ENCODE data around the gene PARN. TPM values are rescaled to one million over a fixed set of nuclear protein-coding genes. Genes with fewer than 3 reads are reported as not detected.

Gene PARN
- total RNA-seq, 1 experiment from 2014 or later = 56.2 TPM

DNA sequence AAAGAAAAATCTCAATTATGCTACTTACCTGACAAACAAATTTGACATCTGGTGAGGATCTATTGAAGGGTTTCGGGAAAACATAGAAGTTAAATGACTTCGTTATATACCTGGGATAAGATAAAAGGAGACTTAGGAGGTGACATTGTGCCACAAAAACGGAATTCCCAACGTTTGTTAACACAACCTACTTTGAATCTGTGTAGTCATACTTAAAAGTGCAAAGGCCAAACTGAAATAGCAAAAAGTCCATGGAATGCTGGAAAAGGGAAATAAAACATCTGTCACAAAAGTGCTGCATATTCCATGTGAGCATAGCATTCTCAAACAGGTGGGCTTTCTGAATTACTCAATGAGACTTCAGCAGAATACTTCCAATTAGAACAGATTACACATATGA is 3.0 kb downstream of the PARN start:
- Histone ChIP-seq H3K27ac (ENCODE audit: insufficient read length, low read depth, low read length) (no peak overlapping the region), H3K23ac (ENCODE audit: insufficient read length, low read depth, low read length) (no peak overlapping the region), H3K27me3 (ENCODE audit: insufficient read depth, low read length) (no peaks in the 10 kb centered on the region), H3K4ac (ENCODE audit: low read depth, low read length) (no peak overlapping the region), H3K23me2 (ENCODE audit: insufficient read length, low read depth, low read length, poor library complexity, severe bottlenecking) (peaks cover 7% of the 10 kb centered on the region), H3K9ac (ENCODE audit: extremely low read depth, insufficient read length, low read length) (no peak overlapping the region), H3K9me3 (ENCODE audit: control insufficient read depth, low read depth, low read length) (no peaks in the 10 kb centered on the region), H4K5ac (ENCODE audit: insufficient read length, low read depth, low read length) (no peak overlapping the region), H3K14ac (ENCODE audit: insufficient read depth, low read length) (no peak overlapping the region), H2AK5ac (ENCODE audit: insufficient read length, low read length) (no peak overlapping the region), H3K4me1 (ENCODE audit: insufficient read depth, low read length) (no peaks in the 10 kb centered on the region), H2BK20ac (ENCODE audit: low read depth, low read length, poor library complexity, severe bottlenecking) (no peak overlapping the region), H3K56ac (ENCODE audit: insufficient read length, low read depth, low read length) (no peak overlapping the region), H2BK15ac (ENCODE audit: low read depth, low read length) (no peak overlapping the region), H4K91ac (ENCODE audit: insufficient read length, low read depth, low read length) (no peak overlapping the region), H3K18ac (ENCODE audit: insufficient read length, low read depth, low read length) (no peak overlapping the region), H3K4me2 (ENCODE audit: insufficient read depth, insufficient read length, low read length) (no peak overlapping the region), H3T11ph (ENCODE audit: low read length) (no peak overlapping the region), H2BK12ac (ENCODE audit: insufficient read length, low read depth, low read length) (no peak overlapping the region), H4K20me1 (ENCODE audit: control insufficient read depth, insufficient read depth, insufficient read length) (no peaks in the 10 kb centered on the region), H2AFZ (ENCODE audit: low read length) (no peak overlapping the region), H2BK120ac (ENCODE audit: low read depth, low read length, poor library complexity, severe bottlenecking) (no peak overlapping the region), H4K8ac (replicated peaks; ENCODE audit: insufficient read length, low read depth, low read length) (no peak overlapping the region), H3K79me1 (ENCODE audit: insufficient read depth, low read depth, low read length, poor library complexity, severe bottlenecking) (no peaks in the 10 kb centered on the region), H2BK5ac (ENCODE audit: insufficient read length, low read length) (no peak overlapping the region), H3K79me2 (ENCODE audit: insufficient read depth, low read length) (peaks cover 4% of the 10 kb centered on the region; the same call in 1 of the 2 replicates)
- WGBS (ENCODE audit: extremely low coverage, insufficient read length, low lambda C conversion rate) = no CpG with 5 or more reads among the region's 4 CpGs
- no peak overlapping the region for H3K4me3 Mint-ChIP-seq
- peaks cover 11 to 19% of the 10 kb centered on the region in 2 experiments for H3K4me1 Mint-ChIP-seq
- TF ChIP-seq, protein P1, sequence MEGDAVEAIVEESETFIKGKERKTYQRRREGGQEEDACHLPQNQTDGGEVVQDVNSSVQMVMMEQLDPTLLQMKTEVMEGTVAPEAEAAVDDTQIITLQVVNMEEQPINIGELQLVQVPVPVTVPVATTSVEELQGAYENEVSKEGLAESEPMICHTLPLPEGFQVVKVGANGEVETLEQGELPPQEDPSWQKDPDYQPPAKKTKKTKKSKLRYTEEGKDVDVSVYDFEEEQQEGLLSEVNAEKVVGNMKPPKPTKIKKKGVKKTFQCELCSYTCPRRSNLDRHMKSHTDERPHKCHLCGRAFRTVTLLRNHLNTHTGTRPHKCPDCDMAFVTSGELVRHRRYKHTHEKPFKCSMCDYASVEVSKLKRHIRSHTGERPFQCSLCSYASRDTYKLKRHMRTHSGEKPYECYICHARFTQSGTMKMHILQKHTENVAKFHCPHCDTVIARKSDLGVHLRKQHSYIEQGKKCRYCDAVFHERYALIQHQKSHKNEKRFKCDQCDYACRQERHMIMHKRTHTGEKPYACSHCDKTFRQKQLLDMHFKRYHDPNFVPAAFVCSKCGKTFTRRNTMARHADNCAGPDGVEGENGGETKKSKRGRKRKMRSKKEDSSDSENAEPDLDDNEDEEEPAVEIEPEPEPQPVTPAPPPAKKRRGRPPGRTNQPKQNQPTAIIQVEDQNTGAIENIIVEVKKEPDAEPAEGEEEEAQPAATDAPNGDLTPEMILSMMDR (conservative IDR thresholded peaks at IDR 0.05) = no peak
- peaks cover 27 to 62% (median 59%) of the 10 kb centered on the region in 3 experiments; a peak in 6 of 7 replicates for H3K36me3 Mint-ChIP-seq (ENCODE audit: insufficient read depth in 1 of 3, low read depth in 3 of 3)
- no peaks in the 10 kb centered on the region; the same call in 1 of the 2 replicates for H3K27me3 Mint-ChIP-seq (ENCODE audit: low read depth)
- H3K9me3 Mint-ChIP-seq = no peaks in the 10 kb centered on the region
- H3K27ac Mint-ChIP-seq = no peak overlapping the region
- DNase-seq = no peak
